K562 treated with DMSO at 1 percent for 48 hours (cell line): Measurements from ENCODE around the gene HTR7. TPM values are rescaled to one million over a fixed set of nuclear protein-coding genes. Genes with fewer than 3 reads are reported as not detected.

Source experiments
- total RNA-seq: library from RNA; unstranded; fragments of 300-600 nt; gene quantifications from 2 replicates; pipeline ENCODE4 v1.2.3, GENCODE V29; 2022; ENCODE audit warnings: low replicate concordance; ENCODE audit errors: extremely low read depth

Gene HTR7
- total RNA-seq: not detected in 2 replicates

GRCh38 chr10:90857635-90858460 is at the start of gene HTR7:
HTR7 (minus strand) TSS chr10:90858039; CDS start chr10:90857671, 368 bp downstream.

DNA sequence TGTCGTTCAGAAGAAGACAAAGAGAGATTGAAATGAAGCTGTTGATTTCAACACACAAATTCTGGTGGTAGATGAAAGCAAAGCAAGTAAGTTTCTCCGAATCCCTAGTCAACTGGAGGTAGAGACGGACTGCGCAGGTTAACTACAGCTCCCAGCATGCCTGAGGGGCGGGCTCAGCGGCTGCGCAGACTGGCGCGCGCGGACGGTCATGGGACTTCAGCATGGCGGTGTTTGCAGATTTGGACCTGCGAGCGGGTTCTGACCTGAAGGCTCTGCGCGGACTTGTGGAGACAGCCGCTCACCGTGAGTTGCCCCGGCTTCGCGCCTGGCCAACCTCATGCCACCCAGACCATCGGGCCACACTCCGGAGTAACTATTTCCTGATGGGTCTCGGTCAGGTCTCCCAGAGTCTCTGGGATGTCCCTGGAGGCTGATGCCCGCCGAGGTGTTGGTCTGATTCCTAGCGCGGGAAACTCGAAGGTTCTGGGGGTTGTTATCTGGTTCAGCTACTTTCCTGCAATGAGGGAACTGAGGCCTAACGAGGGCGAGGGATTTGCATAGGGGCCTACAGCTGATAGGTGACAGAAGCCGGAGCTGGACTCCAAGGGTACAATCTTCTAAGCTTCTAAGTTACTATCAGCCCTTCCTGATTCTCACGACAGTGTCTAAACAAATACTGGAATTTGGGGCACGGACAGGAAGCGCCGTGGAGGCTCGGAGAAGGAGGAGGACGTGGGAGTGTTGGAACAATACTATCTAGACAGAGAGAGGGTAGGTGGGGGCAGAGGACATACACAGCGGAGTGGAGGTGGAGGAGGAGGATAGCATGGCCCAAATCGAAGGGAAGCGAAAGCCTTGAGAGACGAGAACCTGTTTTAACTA is 14.2 kb upstream of the HTR7 start, which contains the start of gene RPP30:
Gene RPP30 (plus strand): TSS at position 209 of the 882 bp plus-strand sequence. CDS start 13 bp downstream, at position 222.

Other genes starting within 250 kb of the HTR7 start
- not detected in 2 replicates for gene RPP30, start 13.9 kb upstream of the HTR7 start, total RNA-seq
- not detected in 2 replicates for gene ANKRD1, start 63.0 kb upstream of the HTR7 start, total RNA-seq